HEK293 (cell line): ENCODE data around the gene CENPX.
A peak's percentile ranks its signal among the peaks of the same experiment; 100 is the strongest.

Experiments
- CTCF ChIA-PET: fragments of 350-600 bp; formaldehyde crosslinking; extraction: SDS; loops from one replicate; lab custom pipeline; 2021; ENCODE audit warnings: antibody characterized with exemption; lab: Yijun Ruan, JAX
- POLR2A ChIA-PET: fragments of 300-600 bp; formaldehyde crosslinking; extraction: SDS; loops from one replicate; lab custom pipeline; 2020; ENCODE audit warnings: antibody characterized with exemption, inconsistent platforms; lab: Yijun Ruan, JAX
- H3K27ac ChIP-seq: fragments of 200-500 bp; sonication (Bioruptor generic); 2 replicates; pipeline ENCODE4 v1.5.1; 2014; ENCODE audit warnings: low read depth, low read length, control low read depth, inconsistent platforms; ENCODE audit errors: extremely low read depth
- H3K36me3 ChIP-seq, 2 experiments: fragments of 200-500 bp in 1 of 2; sonication (Bioruptor generic) in 1 of 2; 1 replicate in 1 of 2; 2 replicates in 1 of 2; pipeline ENCODE4 v1.5.1; 2014 to 2017; ENCODE audit warnings: inconsistent platforms in 2 of 2, low read length in 2 of 2; ENCODE audit not compliant: control insufficient read depth in 2 of 2, insufficient read depth in 1 of 2
- H3K4me1 ChIP-seq: fragments of 200-500 bp; sonication (Bioruptor generic); 2 replicates; pipeline ENCODE4 v1.5.1; 2014; ENCODE audit warnings: mild to moderate bottlenecking, low read length, inconsistent platforms; ENCODE audit not compliant: control insufficient read depth, insufficient read depth
- H3K4me3 ChIP-seq: 2 replicates; pipeline ENCODE4 v1.5.1; 2011; ENCODE audit warnings: low read depth, mild to moderate bottlenecking, control low read depth, low read length, moderate library complexity
- H3K9me3 ChIP-seq: fragments of 200-500 bp; sonication (Bioruptor generic); 2 replicates; pipeline ENCODE4 v1.5.1; 2014; ENCODE audit warnings: low read depth, low read length, inconsistent platforms; ENCODE audit not compliant: control insufficient read depth, insufficient read depth
- GLIS2 ChIP-seq: fragments of 450-650 bp; formaldehyde crosslinking; IDR thresholded peaks from 2 replicates; pipeline ENCODE4 v1.5.1; 2016; ENCODE audit warnings: missing biosample characterization, missing genetic modification characterization
- IKZF3 ChIP-seq: fragments of 450-650 bp; IDR thresholded peaks from 2 replicates; pipeline ENCODE4 v1.5.0; 2018; ENCODE audit warnings: missing biosample characterization, mild to moderate bottlenecking, missing genetic modification characterization, moderate library complexity
- KLF17 ChIP-seq: fragments of 450-650 bp; formaldehyde crosslinking; IDR thresholded peaks from 2 replicates; pipeline ENCODE4 v1.5.1; 2016; ENCODE audit warnings: missing biosample characterization, missing genetic modification characterization
- KLF7 ChIP-seq: fragments of 450-650 bp; formaldehyde crosslinking; IDR thresholded peaks from 2 replicates; pipeline ENCODE4 v1.5.1; 2016; ENCODE audit warnings: missing biosample characterization, missing genetic modification characterization, borderline replicate concordance
- KLF9 ChIP-seq: fragments of 450-650 bp; formaldehyde crosslinking; IDR thresholded peaks from 2 replicates; pipeline ENCODE4 v1.5.1; 2016; ENCODE audit warnings: missing biosample characterization, missing genetic modification characterization, low read depth
- SETDB1 ChIP-seq: IDR thresholded peaks from one replicate; pipeline ENCODE4 v1.6.1; 2017; ENCODE audit warnings: mild to moderate bottlenecking, low read length, moderate library complexity, mixed read lengths; ENCODE audit not compliant: insufficient read length
- ZBTB10 ChIP-seq: fragments of 450-650 bp; formaldehyde crosslinking; IDR thresholded peaks from 2 replicates; pipeline ENCODE4 v1.5.1; 2016; ENCODE audit warnings: missing biosample characterization, missing genetic modification characterization
- ZBTB17 ChIP-seq: fragments of 450-650 bp; formaldehyde crosslinking; IDR thresholded peaks from 2 replicates; pipeline ENCODE4 v1.5.1; 2016; ENCODE audit warnings: missing biosample characterization, missing genetic modification characterization
- ZBTB26 ChIP-seq: fragments of 450-650 bp; formaldehyde crosslinking; optimal IDR thresholded peaks from 2 replicates; pipeline ENCODE3; 2016; ENCODE audit warnings: missing biosample characterization, mild to moderate bottlenecking, missing genetic modification characterization
- ZNF114 ChIP-seq: fragments of 450-650 bp; formaldehyde crosslinking; IDR thresholded peaks from 2 replicates; pipeline ENCODE4 v1.5.0; 2017; ENCODE audit warnings: missing biosample characterization, missing genetic modification characterization
- ZNF211 ChIP-seq: fragments of 450-650 bp; formaldehyde crosslinking; IDR thresholded peaks from 2 replicates; pipeline ENCODE4 v1.5.1; 2016; ENCODE audit warnings: low read depth, missing biosample characterization, missing genetic modification characterization
- ZNF335 ChIP-seq: fragments of 450-650 bp; formaldehyde crosslinking; conservative IDR thresholded peaks from 2 replicates; pipeline ENCODE4 v1.5.1; 2016; ENCODE audit warnings: missing biosample characterization, missing genetic modification characterization
- ZNF341 ChIP-seq: fragments of 450-650 bp; formaldehyde crosslinking; IDR thresholded peaks from 2 replicates; pipeline ENCODE4; 2016; ENCODE audit warnings: low read depth, missing biosample characterization, missing genetic modification characterization
- ZNF362 ChIP-seq: fragments of 450-650 bp; formaldehyde crosslinking; IDR thresholded peaks from 2 replicates; pipeline ENCODE4 v1.5.1; 2016; ENCODE audit warnings: missing biosample characterization, missing genetic modification characterization
- ZNF548 ChIP-seq: fragments of 450-650 bp; formaldehyde crosslinking; IDR thresholded peaks from 2 replicates; pipeline ENCODE4 v1.5.1; 2016; ENCODE audit warnings: missing biosample characterization, missing genetic modification characterization
- ZSCAN4 ChIP-seq: fragments of 450-650 bp; formaldehyde crosslinking; IDR thresholded peaks from 2 replicates; pipeline ENCODE4 v1.5.1; 2017; ENCODE audit warnings: missing biosample characterization, missing genetic modification characterization

Gene CENPX

DNA sequence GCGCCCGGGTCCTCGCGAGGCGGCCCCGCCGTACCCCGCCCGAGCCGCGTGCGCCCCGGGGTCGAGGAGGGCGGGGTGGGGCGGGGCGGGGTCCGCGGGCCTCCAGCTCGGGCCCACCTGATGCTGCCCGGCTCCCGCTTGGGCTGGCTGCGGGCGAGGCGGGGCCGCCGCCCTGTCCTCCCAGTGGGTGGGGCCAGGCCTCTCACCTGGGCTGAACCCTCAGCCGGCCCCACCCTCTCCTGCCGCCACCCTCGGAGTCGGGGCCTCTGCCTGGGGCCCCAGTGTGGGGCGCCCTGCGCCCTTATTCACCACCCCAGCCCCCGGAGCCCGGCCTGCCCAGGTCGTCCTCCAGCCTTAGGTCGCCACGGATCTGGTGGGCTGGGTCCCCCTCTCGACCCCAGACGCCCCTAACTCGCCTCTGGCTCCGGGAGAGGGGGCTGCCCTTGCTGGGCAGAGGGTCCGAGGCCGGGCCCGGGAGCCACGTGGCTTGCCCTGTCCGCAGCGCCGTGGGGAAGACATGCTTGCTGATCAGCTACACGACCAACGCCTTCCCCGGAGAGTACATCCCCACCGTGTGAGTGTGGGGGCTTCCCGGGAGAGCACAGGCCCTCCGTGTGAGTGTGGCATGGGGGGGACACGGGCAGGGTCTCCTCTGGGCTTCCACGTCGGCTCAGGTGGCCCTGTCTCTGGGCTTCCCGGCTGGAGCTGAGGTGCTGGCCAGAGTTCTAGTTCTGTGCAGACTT is 9.4 kb upstream of the CENPX start (continued):
- TF ChIP-seq ZSCAN4 (no peak), IKZF3 (tag by site-specific recombination) (no peak), GLIS2 (peak; percentile 71), ZNF362 (no peak), SETDB1 (no peak), ZNF114 (tag by site-specific recombination) (no peak), ZNF335 (no peak; the same call in 1 of the 2 replicates), ZBTB17 (tag by site-specific recombination) (no peak), ZNF341 (tag by site-specific recombination) (no peak), KLF17 (tag by site-specific recombination) (peak; percentile 67; the same call in 1 of the 2 replicates), ZNF548 (tag by site-specific recombination) (no peak), ZNF211 (no peak)
- TF ChIP-seq, all 188 proteins: peak for 27

DNA sequence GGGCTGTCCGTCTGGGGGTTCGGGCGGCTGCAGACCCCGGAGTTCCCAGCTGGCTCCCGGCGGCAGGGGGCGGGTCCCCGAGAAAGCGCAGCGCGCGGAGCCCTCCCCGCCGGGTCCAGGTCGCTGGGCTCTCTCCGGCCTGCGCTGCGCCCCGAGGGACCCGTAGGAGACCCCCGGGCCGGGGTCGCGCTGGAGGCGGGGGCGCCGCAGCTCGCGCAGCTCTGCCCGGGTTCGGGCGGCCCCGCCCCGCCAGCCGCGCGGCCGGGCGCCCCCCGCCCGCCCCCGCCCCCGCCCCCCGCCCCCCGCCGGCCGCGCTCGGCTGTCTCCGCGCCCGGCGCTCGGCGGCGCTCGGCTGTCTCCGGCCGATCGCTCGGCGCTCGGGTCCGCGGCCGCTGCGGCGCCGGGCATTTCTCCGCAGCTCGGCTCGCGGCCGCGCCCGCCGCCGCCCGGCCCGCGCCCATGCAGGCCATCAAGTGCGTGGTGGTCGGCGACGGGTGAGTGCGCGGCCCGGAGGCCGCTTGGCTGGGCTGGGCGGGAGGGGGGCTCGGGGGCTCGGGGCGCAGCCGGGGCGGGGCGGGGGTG is 8.7 kb upstream of the CENPX start, which contains the start of gene RAC3:
RAC3 (plus strand) TSS at position 376 of the 582 bp plus-strand sequence; CDS start at position 460, 84 bp downstream.
- Histone ChIP-seq H3K4me3 (peak within 1 kb of the TSS; percentile 38), H3K36me3 (peaks cover 0 to 68% of the 10 kb centered on the region in 2 experiments; a peak in 2 of 3 replicates), H3K9me3 (no peaks in the 10 kb centered on the region), H3K27ac (peak within 1 kb of the TSS; percentile 93), H3K4me1 (peaks cover 6% of the 10 kb centered on the region)
- TF ChIP-seq KLF7 (tag by site-specific recombination) = no peak
- TF ChIP-seq ZBTB26 = peak; percentile 53
- TF ChIP-seq KLF9 (tag by site-specific recombination) = no peak
- TF ChIP-seq ZBTB10 (tag by site-specific recombination) = 0 out of 2 replicates have a peak, but pooled peaks have one; percentile 18
- POLR2A ChIA-PET = interaction anchor here (0.8 to 6.0 kb wide), 11 partner anchors 10 to 123 kb away, joined by 3 to 56 read pairs (median 8); partner anchors contain the start of genes CENPX, GPS1, LRRC45 and RFNG
- CTCF ChIA-PET = interaction anchor here (1.9 to 3.6 kb wide), 2 partner anchors 11 to 133 kb away, joined by 7 to 32 read pairs; partner anchors contain the start of genes CENPX and LRRC45
